Ovary (tissue), 9 donors: ENCODE measurements around the gene PLCH2. TPM values are rescaled to one million over a fixed set of nuclear protein-coding genes. Genes with fewer than 3 reads are reported as not detected.

ENCODE experiments used
- DNase-seq, 5 donors: peaks; one replicate each; pipeline ENCODE4 v3.0.0-alpha.2; 2019 to 2020
- H3K27ac ChIP-seq, 2 donors: fragments of 200-600 bp; one replicate each; pipeline versions ENCODE4 v1.5.1 to v1.8.0; 2019 to 2022
- H3K27me3 ChIP-seq: fragments of 200-600 bp; one replicate; pipeline ENCODE4 v1.8.0; 2022
- H3K36me3 ChIP-seq: fragments of 200-600 bp; sonication (generic); one replicate; pipeline ENCODE4 v1.5.1; 2019
- H3K4me1 ChIP-seq: one replicate; pipeline ENCODE4 v1.8.1; 2013; ENCODE audit warnings: mild to moderate bottlenecking, moderate library complexity; ENCODE audit not compliant: insufficient read depth
- H3K4me3 ChIP-seq: fragments of 200-600 bp; sonication (generic); one replicate; pipeline ENCODE4 v1.5.1; 2017
- H3K9me3 ChIP-seq, 2 donors: fragments of 200-600 bp in 1 of 2; sonication (generic) in 1 of 2; one replicate each; pipeline versions ENCODE4 v1.5.1 to v1.8.1; 2013 to 2019; ENCODE audit warnings: mild to moderate bottlenecking in 1 of 2, moderate library complexity in 1 of 2
- EP300 ChIP-seq: sonication (generic); formaldehyde crosslinking; IDR thresholded peaks from one replicate; pipeline ENCODE4 v1.6.1; 2017; ENCODE audit warnings: antibody characterized with exemption
- POLR2A ChIP-seq: fragments of 450-650 bp; IDR thresholded peaks from one replicate; pipeline ENCODE4 v1.6.1; 2017; ENCODE audit warnings: antibody characterized with exemption, mild to moderate bottlenecking, moderate library complexity
- WGBS, 3 donors: extraction: QIAGEN DNeasy Blood & Tissue Kit in 1 of 3; methylation state at CpG; one replicate each; pipeline versions ENCODE4 v1.1.5 to v1.1.7; 2013 to 2017; 5-methylcytosine and 5-hydroxymethylcytosine counted together
- intact Hi-C, 4 donors: fragments of 100-400 bp; cut with DNase I; formaldehyde crosslinking; loops; one replicate each; pipeline versions ENCODE4 v1.11.0 to v1.15.1; 2022 to 2023
- polyA plus RNA-seq, 2 donors: library from polyadenylated mRNA; stranded (reverse); fragments of 200-250 nt in 1 of 2; fragments of 350-450 nt in 1 of 2; fragmentation: Illumina TruSeq in 1 of 2; extraction: RNeasy Lipid Tissue Mini Kit (QIAGEN cat#74804) in 1 of 2; gene quantifications; one replicate each; pipeline ENCODE4 v1.2.3, GENCODE V29; 2013 to 2014
- total RNA-seq, 7 donors: library from RNA; depleted of rRNA in 2 of 7; stranded (reverse); fragments of >200 nt in 2 of 7; fragmentation: NEBNext Ultra II Directional in 3 of 7; extraction: Animal tissue kit (Norgen Biotek cat#: 25700) in 3 of 7; gene quantifications; one replicate each; pipeline versions ENCODE4 v1.1.0 to v1.2.4, GENCODE V29; 2016 to 2023
- TF ChIP-seq, protein P1 (sequence below), 3 donors: fragments of 450-650 bp in 2 of 3; fragments of 200-600 bp in 1 of 3; IDR thresholded peaks; one replicate each; pipeline versions ENCODE4 v1.5.1 to v1.8.0; 2016 to 2022; ENCODE audit warnings: antibody characterized with exemption in 3 of 3, mild to moderate bottlenecking in 1 of 3
- donor health status: DM: no; HTN: no; CAD: no; lungs with moderate emphysema.
- donor health status: DM: no; HTN: no; CAD: no.
- donor health status: Bipolar disorder and iron deficiency.
- donor health status: DM: yes; HTN: yes; CAD: no.
- donor health status: DM: no; HTN: no; CAD: no.
- donor health status: DM: yes; HTN: yes; CAD: no.

The PLCH2 gene
- total and polyA plus RNA-seq, 9 donors, result 0.05 to 0.84 (median 0.34) TPM; not detected in 1

GRCh38 chr1:2507744-2508155, 31.7 kb downstream of the PLCH2 start:
- DNase-seq, result no peak
- Histone ChIP-seq H3K27me3 (no peaks in the 10 kb centered on the region), H3K4me3 (no peak overlapping the region), H3K4me1 (no peaks in the 10 kb centered on the region), H3K27ac (no peak overlapping the region), H3K9me3 (no peaks in the 10 kb centered on the region), H3K36me3 (peaks cover 3% of the 10 kb centered on the region)
- intact Hi-C loops, result no loop called here
- TF ChIP-seq EP300 (no peak), POLR2A (no peak)
- TF ChIP-seq, protein P1, sequence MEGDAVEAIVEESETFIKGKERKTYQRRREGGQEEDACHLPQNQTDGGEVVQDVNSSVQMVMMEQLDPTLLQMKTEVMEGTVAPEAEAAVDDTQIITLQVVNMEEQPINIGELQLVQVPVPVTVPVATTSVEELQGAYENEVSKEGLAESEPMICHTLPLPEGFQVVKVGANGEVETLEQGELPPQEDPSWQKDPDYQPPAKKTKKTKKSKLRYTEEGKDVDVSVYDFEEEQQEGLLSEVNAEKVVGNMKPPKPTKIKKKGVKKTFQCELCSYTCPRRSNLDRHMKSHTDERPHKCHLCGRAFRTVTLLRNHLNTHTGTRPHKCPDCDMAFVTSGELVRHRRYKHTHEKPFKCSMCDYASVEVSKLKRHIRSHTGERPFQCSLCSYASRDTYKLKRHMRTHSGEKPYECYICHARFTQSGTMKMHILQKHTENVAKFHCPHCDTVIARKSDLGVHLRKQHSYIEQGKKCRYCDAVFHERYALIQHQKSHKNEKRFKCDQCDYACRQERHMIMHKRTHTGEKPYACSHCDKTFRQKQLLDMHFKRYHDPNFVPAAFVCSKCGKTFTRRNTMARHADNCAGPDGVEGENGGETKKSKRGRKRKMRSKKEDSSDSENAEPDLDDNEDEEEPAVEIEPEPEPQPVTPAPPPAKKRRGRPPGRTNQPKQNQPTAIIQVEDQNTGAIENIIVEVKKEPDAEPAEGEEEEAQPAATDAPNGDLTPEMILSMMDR (IDR thresholded peaks at IDR 0.05), result no peak
- 70 to 86% (median 71%) methylated on average over 6 of the region's 6 CpGs for WGBS, 3 donors

GRCh38 chr1:2508180-2508579, 32.1 kb downstream of the PLCH2 start:
- Histone ChIP-seq H3K27ac (no peak overlapping the region), H3K9me3 (no peaks in the 10 kb centered on the region), H3K36me3 (peaks cover 3% of the 10 kb centered on the region), H3K4me3 (no peak overlapping the region), H3K27me3 (no peaks in the 10 kb centered on the region), H3K4me1 (no peaks in the 10 kb centered on the region)
- TF ChIP-seq EP300, result no peak
- no peak for TF ChIP-seq POLR2A
- TF ChIP-seq, protein P1 (IDR thresholded peaks at IDR 0.05), result no peak
- DNase-seq, result no peak
- intact Hi-C loops, result no loop called here
- 79 to 82% (median 80%) methylated on average over 24 of the region's 24 CpGs for WGBS, 3 donors

DNA sequence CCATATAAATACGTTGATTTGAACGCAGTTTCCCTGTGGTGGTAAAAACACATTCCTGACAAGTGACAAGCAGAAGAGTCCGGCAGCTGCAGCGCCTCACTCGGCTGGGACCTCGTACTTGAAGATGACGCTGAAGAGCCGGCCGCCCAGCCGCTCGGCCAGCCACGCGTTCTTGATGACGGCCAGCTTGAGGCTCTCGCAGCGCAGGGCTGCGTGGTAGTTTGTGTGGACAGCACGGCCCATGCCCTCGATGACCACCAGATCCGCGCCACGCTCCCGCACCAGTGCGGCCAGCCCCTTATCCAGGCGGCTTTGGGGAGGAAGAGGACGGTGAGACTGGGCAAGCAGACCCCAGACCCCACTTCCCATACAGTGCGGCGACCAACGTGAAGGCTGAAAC, 32.7 kb downstream of the PLCH2 start:
- Histone ChIP-seq H3K27ac (no peak overlapping the region), H3K27me3 (no peaks in the 10 kb centered on the region), H3K4me1 (no peaks in the 10 kb centered on the region), H3K9me3 (no peaks in the 10 kb centered on the region), H3K36me3 (peaks cover 3% of the 10 kb centered on the region), H3K4me3 (no peak overlapping the region)
- no peak for DNase-seq
- 90 to 93% (median 91%) methylated on average over 29 of the region's 29 CpGs for WGBS, 3 donors
- intact Hi-C loops, result no loop called here
- TF ChIP-seq POLR2A (no peak), EP300 (no peak)
- TF ChIP-seq, protein P1 (IDR thresholded peaks at IDR 0.05), result no peak

DNA sequence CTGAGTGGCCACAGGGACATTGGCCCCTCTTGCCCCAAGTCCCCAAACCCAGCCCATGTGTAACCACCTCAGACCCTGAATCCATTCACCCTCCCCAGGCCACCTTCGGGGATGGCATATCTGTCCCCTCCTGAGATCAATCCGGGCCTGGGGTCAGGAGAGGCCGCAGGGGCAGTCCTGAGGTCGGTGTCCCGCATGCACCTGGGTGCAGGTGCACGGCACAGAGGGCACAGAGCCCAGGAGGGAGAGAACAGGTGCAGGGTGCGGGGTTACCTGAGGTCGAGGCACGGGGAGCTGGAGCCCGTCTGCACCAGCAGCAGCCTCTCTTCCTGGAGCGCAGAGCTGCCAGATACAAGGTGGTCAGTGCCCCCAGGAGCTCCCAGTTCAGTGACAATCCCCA, 33.5 kb downstream of the PLCH2 start:
- intact Hi-C loops, result no loop called here
- no peak overlapping the region for H3K27ac ChIP-seq
- 88 to 94% (median 93%) methylated on average over 11 of the region's 11 CpGs for WGBS, 3 donors
- no peak for DNase-seq
- H3K4me1 ChIP-seq, result no peaks in the 10 kb centered on the region
- H3K4me3 ChIP-seq, result no peak overlapping the region
- TF ChIP-seq, protein P1 (IDR thresholded peaks at IDR 0.05), result no peak
- no peak for TF ChIP-seq POLR2A
- peaks cover 3% of the 10 kb centered on the region for H3K36me3 ChIP-seq
- no peaks in the 10 kb centered on the region for H3K27me3 ChIP-seq
- no peaks in the 10 kb centered on the region for H3K9me3 ChIP-seq
